Gastrocnemius medialis (tissue), 4 donors: Measurements from ENCODE around the gene ATP7B.

Source experiments
- POLR2A ChIP-seq, 2 donors: fragments of 450-650 bp; IDR thresholded peaks; one replicate each; pipeline ENCODE4 v1.6.1; 2017; ENCODE audit warnings: antibody characterized with exemption in 2 of 2, mild to moderate bottlenecking in 2 of 2, moderate library complexity in 2 of 2
- TF ChIP-seq, protein P1 (sequence below), 5 experiments: fragments of 450-650 bp in 3 of 5; fragments of 200-600 bp in 2 of 5; sonication (generic) in 2 of 5; IDR thresholded peaks in 4 of 5; conservative IDR thresholded peaks in 1 of 5; 1 replicate in 4 of 5; 2 replicates in 1 of 5; pipeline ENCODE4 v1.5.1; 2016 to 2019; ENCODE audit warnings: antibody characterized with exemption in 5 of 5, mild to moderate bottlenecking in 3 of 5, moderate library complexity in 3 of 5

DNA sequence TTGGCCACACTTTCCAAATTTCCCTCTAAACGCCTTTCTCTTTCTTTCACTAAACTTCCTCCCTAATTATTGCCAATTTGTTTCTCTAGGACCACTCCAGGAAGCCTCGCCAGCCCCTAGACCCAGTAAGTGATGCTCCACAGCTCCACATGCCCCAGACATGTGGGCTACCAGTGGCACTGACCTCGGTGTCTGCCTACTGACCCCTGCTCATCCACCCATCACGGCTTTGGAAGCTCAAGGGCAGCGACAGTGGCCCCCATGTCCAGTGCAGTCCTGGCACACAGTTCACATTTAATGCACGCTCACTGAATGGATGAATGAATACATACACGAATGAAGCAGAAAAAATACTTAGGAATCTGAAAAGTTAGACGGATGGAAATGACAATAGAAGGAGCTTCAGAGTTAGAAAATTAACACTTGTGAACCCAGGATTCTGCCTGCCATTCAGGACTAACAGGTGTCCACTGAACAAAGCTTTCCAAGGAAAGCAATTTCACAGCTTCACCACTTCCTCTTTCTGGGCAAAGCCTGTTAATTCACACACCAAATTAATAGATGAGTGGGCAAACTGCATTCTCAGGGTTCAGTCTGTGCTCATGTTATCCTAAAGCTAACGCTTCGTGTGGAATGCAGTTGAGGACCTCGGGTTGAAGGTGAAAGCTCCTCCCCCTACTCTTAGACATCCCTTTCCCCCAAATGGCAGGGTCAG, 98.6 kb downstream of the ATP7B start:
- TF ChIP-seq POLR2A (IDR thresholded peaks at IDR 0.05) = no peak
- TF ChIP-seq, protein P1, sequence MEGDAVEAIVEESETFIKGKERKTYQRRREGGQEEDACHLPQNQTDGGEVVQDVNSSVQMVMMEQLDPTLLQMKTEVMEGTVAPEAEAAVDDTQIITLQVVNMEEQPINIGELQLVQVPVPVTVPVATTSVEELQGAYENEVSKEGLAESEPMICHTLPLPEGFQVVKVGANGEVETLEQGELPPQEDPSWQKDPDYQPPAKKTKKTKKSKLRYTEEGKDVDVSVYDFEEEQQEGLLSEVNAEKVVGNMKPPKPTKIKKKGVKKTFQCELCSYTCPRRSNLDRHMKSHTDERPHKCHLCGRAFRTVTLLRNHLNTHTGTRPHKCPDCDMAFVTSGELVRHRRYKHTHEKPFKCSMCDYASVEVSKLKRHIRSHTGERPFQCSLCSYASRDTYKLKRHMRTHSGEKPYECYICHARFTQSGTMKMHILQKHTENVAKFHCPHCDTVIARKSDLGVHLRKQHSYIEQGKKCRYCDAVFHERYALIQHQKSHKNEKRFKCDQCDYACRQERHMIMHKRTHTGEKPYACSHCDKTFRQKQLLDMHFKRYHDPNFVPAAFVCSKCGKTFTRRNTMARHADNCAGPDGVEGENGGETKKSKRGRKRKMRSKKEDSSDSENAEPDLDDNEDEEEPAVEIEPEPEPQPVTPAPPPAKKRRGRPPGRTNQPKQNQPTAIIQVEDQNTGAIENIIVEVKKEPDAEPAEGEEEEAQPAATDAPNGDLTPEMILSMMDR (IDR thresholded peaks at IDR 0.05 in 4 of 5, conservative IDR thresholded peaks at IDR 0.05 in 1 of 5) = no peak
